ENCODE data around the gene ULK4.

ULK4 gene

DNA sequence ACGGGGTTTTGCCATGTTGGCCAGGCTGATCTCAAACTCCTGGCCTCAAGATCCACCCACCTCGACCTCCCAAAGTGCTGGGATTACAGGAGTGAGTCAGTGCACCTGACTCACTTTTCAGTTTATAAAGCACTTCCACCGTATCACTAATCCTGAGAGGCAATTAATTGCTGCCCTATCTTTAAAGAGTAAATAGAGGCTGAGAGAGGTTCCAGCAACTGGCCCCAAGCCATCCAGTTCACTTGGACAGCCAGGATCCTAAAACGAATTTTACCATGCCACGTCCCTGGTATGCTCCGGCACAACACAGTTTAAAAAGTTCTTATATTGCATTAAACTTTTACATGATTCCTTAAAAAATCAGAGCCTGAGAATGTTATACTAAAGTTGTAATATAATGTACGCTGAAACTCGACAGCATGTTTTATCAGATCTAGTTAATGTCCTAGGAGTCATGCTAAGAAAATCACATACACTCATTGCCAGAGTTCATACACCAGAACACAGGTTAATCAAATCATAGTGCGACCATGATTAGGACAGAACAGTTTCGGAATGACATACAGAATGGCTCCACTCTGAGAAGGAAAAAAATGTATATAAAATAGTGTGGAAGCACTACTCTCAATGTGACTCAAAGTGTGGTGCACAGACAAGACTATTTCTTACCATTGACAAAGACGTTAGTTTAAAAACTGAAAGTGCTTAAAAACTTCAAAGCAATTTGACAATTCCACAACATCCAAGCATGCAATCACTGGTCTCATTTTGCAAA is 125.4 kb downstream of the ULK4 start:
- ChIA-PET POLR2A (no interaction called here), CTCF (no interaction called here)
- TF ChIP-seq L3MBTL2 (conservative IDR thresholded peaks at IDR 0.05): no peak
- no peak for TF ChIP-seq SUZ12 (IDR thresholded peaks at IDR 0.05)
- TF ChIP-seq BHLHE40 (IDR thresholded peaks at IDR 0.05; ENCODE audit: borderline replicate concordance): no peak
- no peak for TF ChIP-seq FOXK2 (IDR thresholded peaks at IDR 0.05)
- TF ChIP-seq NFRKB (IDR thresholded peaks at IDR 0.05): no peak
- TF ChIP-seq ZNF384 (IDR thresholded peaks at IDR 0.05): no peak
- TF ChIP-seq TARDBP (IDR thresholded peaks at IDR 0.05): no peak
- TF ChIP-seq, protein P1, sequence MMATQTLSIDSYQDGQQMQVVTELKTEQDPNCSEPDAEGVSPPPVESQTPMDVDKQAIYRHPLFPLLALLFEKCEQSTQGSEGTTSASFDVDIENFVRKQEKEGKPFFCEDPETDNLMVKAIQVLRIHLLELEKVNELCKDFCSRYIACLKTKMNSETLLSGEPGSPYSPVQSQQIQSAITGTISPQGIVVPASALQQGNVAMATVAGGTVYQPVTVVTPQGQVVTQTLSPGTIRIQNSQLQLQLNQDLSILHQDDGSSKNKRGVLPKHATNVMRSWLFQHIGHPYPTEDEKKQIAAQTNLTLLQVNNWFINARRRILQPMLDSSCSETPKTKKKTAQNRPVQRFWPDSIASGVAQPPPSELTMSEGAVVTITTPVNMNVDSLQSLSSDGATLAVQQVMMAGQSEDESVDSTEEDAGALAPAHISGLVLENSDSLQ (IDR thresholded peaks at IDR 0.05): no peak
- TF ChIP-seq FOXM1 (IDR thresholded peaks at IDR 0.05; ENCODE audit: borderline replicate concordance): no peak
- DNase-seq (ENCODE audit: extremely low spot score): no peak

DNA sequence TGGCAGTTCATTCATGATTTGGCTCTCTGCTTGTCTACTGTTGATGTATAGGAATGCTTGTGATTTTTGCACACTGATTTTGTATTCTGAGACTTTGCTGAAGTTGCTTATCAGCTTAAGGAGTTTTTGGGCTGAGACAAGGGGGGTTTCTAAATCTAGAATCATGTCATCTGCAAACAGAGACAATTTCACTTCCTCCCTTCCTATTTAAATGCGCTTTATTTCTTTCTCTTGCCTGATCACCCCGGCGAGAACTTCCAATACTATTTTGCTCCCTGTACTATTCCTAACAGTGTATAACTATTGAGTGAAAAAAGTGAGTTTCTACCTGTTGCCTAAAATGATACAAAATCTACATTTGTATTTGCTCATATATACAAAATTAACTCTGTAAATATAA is 128.3 kb downstream of the ULK4 start:
- ChIA-PET CTCF (no interaction called here), POLR2A (no interaction called here)
- TF ChIP-seq HDGF (IDR thresholded peaks at IDR 0.05; ENCODE audit: borderline replicate concordance): no peak
- TF ChIP-seq, protein P1 (IDR thresholded peaks at IDR 0.05): no peak
- TF ChIP-seq FOXA1 (IDR thresholded peaks at IDR 0.05): no peak
- TF ChIP-seq SP1 (IDR thresholded peaks at IDR 0.05): no peak
- TF ChIP-seq ELF4 (IDR thresholded peaks at IDR 0.05): no peak
- TF ChIP-seq FOXK2 (IDR thresholded peaks at IDR 0.05): no peak
- TF ChIP-seq NFRKB (IDR thresholded peaks at IDR 0.05): no peak
- no peak for TF ChIP-seq TARDBP (IDR thresholded peaks at IDR 0.05)
- no peak for TF ChIP-seq ZNF384 (IDR thresholded peaks at IDR 0.05)
- TF ChIP-seq ARNT (IDR thresholded peaks at IDR 0.05): no peak
- TF ChIP-seq BHLHE40 (IDR thresholded peaks at IDR 0.05; ENCODE audit: borderline replicate concordance): no peak
- no peak for TF ChIP-seq CTBP1 (IDR thresholded peaks at IDR 0.05; ENCODE audit: borderline replicate concordance)
- no peak for DNase-seq (ENCODE audit: extremely low spot score)

DNA sequence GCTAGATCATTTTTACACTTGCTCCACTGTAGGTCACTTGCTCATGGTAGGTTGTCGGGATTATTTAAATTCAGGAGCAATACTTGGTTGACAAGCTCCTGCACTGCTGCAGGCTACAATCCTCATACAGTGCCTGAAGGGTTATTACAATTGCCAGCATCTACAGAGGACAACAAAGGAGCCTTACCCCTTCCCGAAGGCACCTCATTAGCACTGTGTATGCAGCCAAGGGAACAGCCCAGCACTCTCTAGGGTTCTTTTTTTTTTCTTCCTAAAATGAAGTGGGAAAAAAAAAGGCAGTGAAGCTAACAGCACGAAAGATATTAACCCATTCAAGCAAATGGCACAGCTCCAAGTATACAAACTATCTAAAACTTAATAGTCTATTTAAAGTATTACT is 142.7 kb downstream of the ULK4 start:
- no peak for DNase-seq (ENCODE audit: extremely low spot score)
- POLR2A ChIA-PET: no interaction called here
- TF ChIP-seq FOXA1 (IDR thresholded peaks at IDR 0.05): no peak
- TF ChIP-seq HDGF (IDR thresholded peaks at IDR 0.05; ENCODE audit: borderline replicate concordance): no peak
- TF ChIP-seq SP1 (IDR thresholded peaks at IDR 0.05): no peak
- TF ChIP-seq LEF1 (IDR thresholded peaks at IDR 0.05; ENCODE audit: borderline replicate concordance): no peak
- TF ChIP-seq ZNF384 (IDR thresholded peaks at IDR 0.05): no peak
- TF ChIP-seq, protein P1 (IDR thresholded peaks at IDR 0.05): no peak
- TF ChIP-seq CTBP1 (IDR thresholded peaks at IDR 0.05; ENCODE audit: borderline replicate concordance): no peak
- no peak for TF ChIP-seq ELF4 (IDR thresholded peaks at IDR 0.05)
- no peak for TF ChIP-seq NFRKB (IDR thresholded peaks at IDR 0.05)
- TF ChIP-seq FOXM1 (IDR thresholded peaks at IDR 0.05; ENCODE audit: borderline replicate concordance): no peak
- no peak for TF ChIP-seq L3MBTL2 (conservative IDR thresholded peaks at IDR 0.05)
- no peak for TF ChIP-seq BHLHE40 (IDR thresholded peaks at IDR 0.05; ENCODE audit: borderline replicate concordance)
- TF ChIP-seq ARNT (IDR thresholded peaks at IDR 0.05): no peak
- TF ChIP-seq TARDBP (IDR thresholded peaks at IDR 0.05): no peak
- TF ChIP-seq SUZ12 (IDR thresholded peaks at IDR 0.05): no peak
- no peak for TF ChIP-seq FOXK2 (IDR thresholded peaks at IDR 0.05)
- CTCF ChIA-PET: no interaction called here

DNA sequence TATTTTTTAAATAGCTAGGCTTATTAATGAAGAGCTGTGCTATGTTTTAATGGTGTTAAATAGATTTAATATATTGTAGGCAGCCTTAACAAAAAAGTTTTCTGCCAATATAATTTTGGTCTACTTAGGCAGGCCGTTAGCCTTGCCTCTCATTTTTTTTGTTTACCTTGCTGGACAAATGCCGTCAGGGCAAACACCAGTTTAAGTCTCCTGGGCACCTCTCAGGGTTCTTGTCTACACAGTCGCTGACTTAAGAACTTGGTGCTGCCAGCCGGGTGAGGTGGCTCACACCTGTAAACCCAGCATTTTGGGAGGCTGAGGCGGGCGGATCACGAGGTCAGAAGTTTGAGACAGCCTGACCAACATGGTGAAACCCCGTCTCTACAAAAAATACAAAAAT is 153.3 kb downstream of the ULK4 start:
- POLR2A ChIA-PET: no interaction called here
- no peak for TF ChIP-seq BHLHE40 (IDR thresholded peaks at IDR 0.05; ENCODE audit: borderline replicate concordance)
- no peak for TF ChIP-seq NFRKB (IDR thresholded peaks at IDR 0.05)
- no peak for TF ChIP-seq SUZ12 (IDR thresholded peaks at IDR 0.05)
- TF ChIP-seq ELF4 (IDR thresholded peaks at IDR 0.05): no peak
- TF ChIP-seq, protein P1 (IDR thresholded peaks at IDR 0.05): no peak
- TF ChIP-seq LEF1 (IDR thresholded peaks at IDR 0.05; ENCODE audit: borderline replicate concordance): no peak
- no peak for DNase-seq (ENCODE audit: extremely low spot score)
- CTCF ChIA-PET: no interaction called here

DNA sequence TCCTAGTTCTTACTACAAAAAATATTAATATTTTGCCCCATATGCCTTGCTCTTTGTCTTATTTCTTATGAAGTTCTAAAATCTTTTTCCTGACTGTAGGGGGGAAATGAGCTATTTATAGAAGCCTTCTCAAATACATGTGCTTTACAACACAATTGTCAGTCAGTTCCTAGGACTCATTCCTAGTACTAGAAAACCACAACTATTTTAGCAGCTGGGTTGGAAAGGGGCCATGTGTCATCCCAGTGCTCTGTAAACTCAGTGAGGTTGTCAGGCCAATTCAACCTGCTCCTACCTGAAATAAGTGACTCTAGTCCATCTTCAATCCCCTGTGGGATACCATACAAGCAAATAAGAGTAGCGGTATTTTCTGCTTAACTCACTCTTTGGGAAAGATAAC is 153.8 kb downstream of the ULK4 start:
- ChIA-PET CTCF (no interaction called here), POLR2A (no interaction called here)
- no peak for DNase-seq (ENCODE audit: extremely low spot score)
- no peak for TF ChIP-seq L3MBTL2 (conservative IDR thresholded peaks at IDR 0.05)
- no peak for TF ChIP-seq NFRKB (IDR thresholded peaks at IDR 0.05)
- TF ChIP-seq FOXK2 (IDR thresholded peaks at IDR 0.05): no peak
- no peak for TF ChIP-seq LEF1 (IDR thresholded peaks at IDR 0.05; ENCODE audit: borderline replicate concordance)
- no peak for TF ChIP-seq SUZ12 (IDR thresholded peaks at IDR 0.05)
- no peak for TF ChIP-seq FOXA1 (IDR thresholded peaks at IDR 0.05)
- no peak for TF ChIP-seq HDGF (IDR thresholded peaks at IDR 0.05; ENCODE audit: borderline replicate concordance)
